Globus pallidus (tissue), 1 donor: ENCODE data around the gene NUDT1.
A peak's percentile ranks its signal among the peaks of the same experiment; 100 is the strongest.
"Not testable (repeated sequence)": the region's sequence is repeated elsewhere in the genome, so short reads cannot be mapped to it uniquely, and the experiment has no call there.

Experiments
- DNase-seq: peaks from one replicate; pipeline ENCODE4 v3.0.0-alpha.2; 2015; ENCODE audit warnings: low spot score

NUDT1 gene

GRCh38 chr7:2269089-2269990 is 27.3 kb downstream of the NUDT1 start:
- not testable (repeated sequence) for DNase-seq

GRCh38 chr7:2269991-2270460 is 28.0 kb downstream of the NUDT1 start:
- DNase-seq: no peak

- DNase-seq: no peak
Measured at GRCh38 chr7:2270495-2270894, 28.5 kb downstream of the NUDT1 start.

- no peak for DNase-seq
Measured at GRCh38 chr7:2271273-2272026, 29.4 kb downstream of the NUDT1 start.

GRCh38 chr7:2272031-2272430 is 30.0 kb downstream of the NUDT1 start:
- no peak for DNase-seq

- no peak for DNase-seq
Measured at GRCh38 chr7:2273866-2274265, 31.8 kb downstream of the NUDT1 start.

GRCh38 chr7:2274666-2275065 is 32.6 kb downstream of the NUDT1 start:
- no peak for DNase-seq

GRCh38 chr7:2275101-2275500 is 33.1 kb downstream of the NUDT1 start:
- DNase-seq: no peak

GRCh38 chr7:2276107-2276506 is 34.1 kb downstream of the NUDT1 start:
- DNase-seq: no peak

GRCh38 chr7:2278026-2278425 is 36.0 kb downstream of the NUDT1 start:
- no peak for DNase-seq

GRCh38 chr7:2279896-2280295 is 37.9 kb downstream of the NUDT1 start:
- no peak for DNase-seq

- DNase-seq: no peak
Measured at GRCh38 chr7:2280424-2280823, 38.4 kb downstream of the NUDT1 start.

- peak; percentile 42 for DNase-seq
Measured at GRCh38 chr7:2281541-2281940, 39.5 kb downstream of the NUDT1 start.

- DNase-seq: no peak
Measured at GRCh38 chr7:2282185-2282751, 40.2 kb downstream of the NUDT1 start.

- no peak for DNase-seq
Measured at GRCh38 chr7:2283074-2283473, 41.0 kb downstream of the NUDT1 start.

GRCh38 chr7:2287745-2288144 is 45.7 kb downstream of the NUDT1 start:
- DNase-seq: no peak

- no peak for DNase-seq
Measured at GRCh38 chr7:2288503-2288902, 46.5 kb downstream of the NUDT1 start.

- DNase-seq: no peak
Measured at GRCh38 chr7:2289111-2289586, 47.1 kb downstream of the NUDT1 start.

GRCh38 chr7:2289621-2290020 is 47.6 kb downstream of the NUDT1 start:
- no peak for DNase-seq

GRCh38 chr7:2290877-2291276 is 48.9 kb downstream of the NUDT1 start:
- DNase-seq: no peak

- DNase-seq: no peak
Measured at GRCh38 chr7:2295936-2296620, 54.1 kb downstream of the NUDT1 start.

GRCh38 chr7:2296832-2297231 is 54.8 kb downstream of the NUDT1 start:
- no peak for DNase-seq
